MV-4-11 (cell line): ENCODE results near the gene ADGRD2.

Experiments
- DNase-seq: peaks from one replicate; lab custom pipeline; 2025; lab: John Stamatoyannopoulos, UW

Gene ADGRD2

GRCh38 chr9:124498040-124498439 lies 47.8 kb downstream of the ADGRD2 start:
- DNase-seq, result no peak

- no peak for DNase-seq
Observed at GRCh38 chr9:124498499-124499146, 48.4 kb downstream of the ADGRD2 start.

GRCh38 chr9:124499216-124499615 lies 49.0 kb downstream of the ADGRD2 start:
- DNase-seq, result no peak

- DNase-seq, result no peak
Observed at GRCh38 chr9:124500028-124500795, 50.0 kb downstream of the ADGRD2 start.

GRCh38 chr9:124500796-124501611 lies 50.8 kb downstream of the ADGRD2 start:
- DNase-seq, result no peak

GRCh38 chr9:124501771-124502320 lies 51.6 kb downstream of the ADGRD2 start:
- DNase-seq, result no peak

GRCh38 chr9:124502711-124503702 lies 52.8 kb downstream of the ADGRD2 start:
- no peak for DNase-seq

- DNase-seq, result no peak
Observed at GRCh38 chr9:124503713-124504529, 53.7 kb downstream of the ADGRD2 start.

GRCh38 chr9:124504530-124505005 lies 54.3 kb downstream of the ADGRD2 start:
- no peak for DNase-seq

- DNase-seq, result no peak
Observed at GRCh38 chr9:124505006-124505900, 55.0 kb downstream of the ADGRD2 start.

- DNase-seq, result no peak
Observed at GRCh38 chr9:124505901-124506346, 55.7 kb downstream of the ADGRD2 start.

- DNase-seq, result no peak
Observed at GRCh38 chr9:124506433-124506832, 56.2 kb downstream of the ADGRD2 start.

GRCh38 chr9:124506931-124507879 lies 57.0 kb downstream of the ADGRD2 start, which contains the start of gene NR5A1:
TSS of gene NR5A1 (minus strand) at chr9:124507399. CDS start at chr9:124503395, 4,004 bp downstream.
- no peak for DNase-seq

- DNase-seq, result no peak
Observed at GRCh38 chr9:124507880-124508423, 57.7 kb downstream of the ADGRD2 start.

- DNase-seq, result no peak
Observed at GRCh38 chr9:124510650-124511425, 60.6 kb downstream of the ADGRD2 start.

- DNase-seq, result no peak
Observed at GRCh38 chr9:124511426-124511840, 61.2 kb downstream of the ADGRD2 start.
